ACHN (cell line): Measurements from ENCODE around the gene TCF15.
A peak's percentile ranks its signal among the peaks of the same experiment; 100 is the strongest.
"Not testable (repeated sequence)": the region's sequence is repeated elsewhere in the genome, so short reads cannot be mapped to it uniquely, and the experiment has no call there.

ENCODE experiments used
- DNase-seq: peaks from one replicate; pipeline ENCODE4 v3.0.0-alpha.2; 2015
- in situ Hi-C: cut with HindIII; loops from 2 replicates; pipeline ENCODE4 v1.10.0; 2017; ENCODE audit warnings: low sequenced_read_pairs, low pct_ligation_motif_present, low pct_unique_long_range_greater_than_20kb

TCF15 gene

GRCh38 chr20:644692-645317, 34.7 kb upstream of the TCF15 start:
- in situ Hi-C loops: no loop called here
- DNase-seq: no peak

DNA sequence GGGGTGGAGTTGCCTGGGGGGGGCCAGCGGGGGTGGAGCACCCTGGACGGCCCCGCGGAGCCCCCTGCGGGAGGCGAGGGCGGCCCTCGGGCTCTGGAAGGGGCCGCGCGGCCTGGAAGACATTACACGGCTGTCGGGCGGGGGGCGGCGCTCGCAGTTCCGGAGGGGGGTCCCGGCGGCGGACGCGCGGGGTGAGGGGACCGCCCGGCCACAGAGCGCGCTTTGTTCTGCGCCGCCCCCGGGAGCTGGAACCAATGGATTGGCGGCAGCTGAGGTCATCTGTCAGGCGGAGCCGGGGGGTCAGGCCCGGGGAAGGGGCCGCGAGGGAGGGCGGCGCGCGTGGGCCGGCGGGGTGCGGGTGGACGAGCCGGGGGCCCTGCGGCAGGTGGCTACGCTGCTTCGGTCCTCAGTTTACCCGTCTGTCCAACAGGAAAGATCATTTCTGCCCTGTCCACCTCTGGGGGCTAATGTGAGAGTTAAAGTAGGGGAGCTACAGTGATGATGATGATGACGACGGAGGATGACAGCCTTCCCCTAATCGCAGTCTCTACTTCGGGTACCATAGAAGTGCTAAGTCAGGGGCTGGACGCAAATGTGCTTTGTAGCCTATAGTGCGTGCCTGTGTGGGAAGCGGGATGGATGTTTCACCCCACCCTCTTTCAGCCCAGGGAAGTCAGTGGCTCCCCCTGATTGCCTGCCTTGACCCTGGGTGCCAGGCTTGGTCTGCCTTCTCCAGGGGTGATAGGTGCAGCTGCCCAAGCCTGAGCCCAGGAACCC, 32.5 kb upstream of the TCF15 start:
- in situ Hi-C loops: no loop called here
- DNase-seq: no peak

GRCh38 chr20:642013-642397, 31.9 kb upstream of the TCF15 start:
- not testable (repeated sequence) for DNase-seq

GRCh38 chr20:641516-641875, 31.4 kb upstream of the TCF15 start:
- in situ Hi-C loops: no loop called here
- peak; percentile 37 for DNase-seq

More at GRCh38 chr20:642013-642397, 31.9 kb upstream of the TCF15 start:
- in situ Hi-C loops: not testable (repeated sequence)

DNA sequence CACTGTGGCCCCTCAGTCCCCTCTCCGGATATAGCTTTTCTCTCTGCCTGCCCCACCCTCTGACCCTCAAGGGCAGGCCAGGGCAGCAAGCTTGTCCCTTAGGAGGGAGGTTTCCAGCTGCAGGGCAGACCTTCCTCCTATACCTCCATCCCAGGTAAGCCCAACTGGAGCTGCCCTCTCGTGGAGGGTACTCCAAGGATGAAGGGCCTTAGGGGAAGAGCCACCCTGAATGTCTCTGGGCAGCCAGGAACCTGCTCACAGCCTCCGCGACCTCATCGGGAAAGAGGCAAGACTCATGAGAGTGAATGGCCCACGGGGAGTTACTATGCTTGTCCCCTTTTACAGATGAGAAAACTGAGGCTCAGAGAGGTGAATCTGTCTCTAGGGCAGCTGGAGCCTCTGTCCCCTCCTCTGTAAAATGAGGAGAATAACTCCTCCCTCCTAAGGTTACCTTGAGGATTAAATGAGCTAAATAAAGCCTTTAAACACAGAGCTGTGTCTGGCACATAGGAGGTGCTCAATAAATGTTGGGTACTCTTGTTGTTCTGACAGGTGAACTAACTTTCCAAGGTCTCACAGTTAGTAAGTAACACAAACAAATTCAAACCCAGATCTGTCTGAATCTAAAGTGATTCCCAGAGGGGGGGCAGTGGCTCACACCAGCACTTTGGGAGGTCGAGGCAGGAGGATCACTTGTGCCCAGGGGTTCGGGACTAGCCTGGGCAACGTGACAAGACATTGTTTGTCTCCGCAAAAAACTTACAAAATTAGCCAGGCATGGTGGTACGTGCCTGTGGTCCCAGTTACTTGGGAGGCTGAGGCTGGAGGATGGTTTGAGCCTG, 30.8 kb upstream of the TCF15 start:
- in situ Hi-C loops: no loop called here
- no peak for DNase-seq

GRCh38 chr20:638579-638978, 28.5 kb upstream of the TCF15 start:
- in situ Hi-C loops: no loop called here
- DNase-seq: no peak

DNA sequence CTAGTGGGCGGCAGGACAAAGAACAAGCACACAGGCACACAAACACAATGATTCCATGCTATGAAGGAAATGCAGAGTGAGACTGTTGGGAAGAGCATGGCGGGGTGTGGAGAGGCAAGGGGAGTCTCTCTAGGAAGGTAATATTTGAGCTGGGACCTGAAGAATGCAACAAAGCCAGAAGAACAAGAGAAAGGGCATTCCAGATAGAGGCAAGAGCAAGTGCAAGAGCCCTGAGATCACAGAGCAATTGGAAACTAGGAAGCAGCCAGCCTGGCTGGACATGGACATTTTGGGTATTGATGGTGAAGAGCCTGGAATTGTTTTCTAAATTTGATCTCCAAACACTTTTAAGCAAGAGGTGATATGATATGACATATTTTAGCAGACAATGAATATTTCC, 27.4 kb upstream of the TCF15 start:
- no peak for DNase-seq
- in situ Hi-C loops: no loop called here

DNA sequence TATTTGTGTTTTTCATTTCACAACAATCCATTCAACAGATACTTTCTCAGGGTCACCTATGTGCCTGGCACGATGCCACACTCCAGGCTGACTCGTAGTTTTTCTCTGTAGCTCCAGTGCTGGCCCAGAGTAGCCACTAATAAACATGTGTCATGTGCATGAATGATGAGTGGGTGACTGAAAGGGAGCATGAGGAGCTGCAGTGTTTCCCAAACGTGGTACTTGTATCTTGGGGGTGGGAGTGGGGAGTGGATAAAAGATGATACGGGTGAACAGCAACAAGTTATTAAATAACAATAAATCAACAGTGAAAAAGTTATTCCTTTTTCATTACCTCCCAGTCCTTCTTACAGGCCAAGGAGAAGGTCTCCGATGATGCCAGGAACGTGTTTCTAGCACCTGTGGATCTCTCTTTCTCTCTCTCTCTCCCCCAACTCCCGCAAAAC, 25.8 kb upstream of the TCF15 start:
- DNase-seq: no peak
- in situ Hi-C loops: no loop called here

GRCh38 chr20:635028-635892, 25.2 kb upstream of the TCF15 start:
- DNase-seq: no peak
- in situ Hi-C loops: no loop called here

DNA sequence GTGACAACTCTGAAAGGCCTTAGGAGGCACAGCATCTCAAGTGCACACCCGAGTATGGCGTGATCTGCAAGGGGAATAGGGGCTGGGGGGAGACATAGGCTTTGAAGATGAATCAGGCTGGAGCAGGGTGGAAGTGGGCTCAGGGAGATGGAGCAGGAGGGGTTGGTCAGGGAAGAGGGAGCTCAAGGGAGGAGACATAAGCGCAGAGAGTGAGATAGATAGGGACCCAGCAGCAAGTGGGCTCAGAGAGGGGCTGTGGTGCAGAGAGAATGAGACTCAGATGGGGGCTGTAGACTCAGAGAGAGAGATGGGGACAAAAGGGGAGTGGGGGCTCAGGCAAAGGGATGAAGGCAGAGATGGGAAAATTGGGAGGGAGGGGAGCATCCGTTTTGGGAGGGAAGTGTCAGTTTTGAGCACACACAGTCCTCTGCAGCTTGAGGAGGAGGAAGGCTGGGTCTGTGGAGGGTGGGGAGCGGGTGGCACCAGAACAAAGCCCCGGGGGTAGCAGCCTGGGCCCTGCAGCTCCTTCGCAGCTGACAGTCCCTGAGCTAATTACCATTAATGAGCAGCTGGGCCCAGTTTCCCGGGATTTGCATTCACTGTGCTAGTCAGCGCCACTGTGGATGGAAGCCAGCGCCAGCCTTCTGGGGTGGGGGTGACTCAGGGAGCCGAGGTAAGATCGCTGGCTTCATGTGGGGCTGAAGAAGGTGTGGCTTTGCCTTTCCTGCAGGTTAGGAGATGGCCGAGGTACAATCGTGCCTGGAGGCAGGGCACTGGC, 24.2 kb upstream of the TCF15 start:
- in situ Hi-C loops: no loop called here
- DNase-seq: no peak

DNA sequence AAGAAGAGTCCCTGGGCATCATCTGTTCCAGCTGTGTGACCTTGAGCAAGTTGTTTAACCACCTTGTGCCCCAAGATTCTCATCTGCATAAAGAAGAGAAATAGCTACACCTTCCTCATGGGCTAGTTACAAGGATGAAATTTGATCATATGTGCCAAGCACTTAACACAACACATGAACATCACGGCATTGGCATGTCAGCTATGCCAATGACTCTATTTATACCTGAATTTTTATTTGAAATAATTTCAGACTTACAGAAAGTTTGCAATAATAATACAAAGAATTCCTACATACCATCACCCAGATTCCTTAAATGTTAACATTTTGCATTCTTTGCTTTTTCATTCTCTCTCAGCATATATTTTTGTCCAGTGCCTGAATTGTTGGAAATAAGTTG, 21.0 kb upstream of the TCF15 start:
- in situ Hi-C loops: no loop called here
- DNase-seq: no peak

DNA sequence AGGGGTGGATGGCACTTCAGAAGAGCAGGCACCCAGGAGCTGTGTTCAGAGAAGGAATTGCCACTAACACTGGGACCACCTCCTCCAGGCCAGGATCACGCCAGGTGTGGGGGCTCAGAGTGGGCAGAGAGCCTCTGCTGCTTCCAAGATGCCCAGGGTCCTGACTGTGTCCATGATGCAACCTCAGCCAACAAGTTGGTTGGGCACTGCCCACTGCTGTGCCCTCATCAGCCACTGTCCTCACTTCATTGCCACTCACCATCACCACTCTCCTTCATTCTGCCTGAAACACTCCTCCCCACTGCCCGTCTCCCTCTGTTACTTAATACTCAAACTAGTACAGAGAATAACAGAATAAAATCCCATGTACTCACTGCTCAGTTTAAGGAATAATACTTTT, 16.5 kb upstream of the TCF15 start:
- in situ Hi-C loops: no loop called here

GRCh38 chr20:625360-625932, 15.3 kb upstream of the TCF15 start:
- in situ Hi-C loops: no loop called here
- DNase-seq: no peak

More for the DNA sequence above, 16.5 kb upstream of the TCF15 start:
- no peak for DNase-seq

GRCh38 chr20:623704-624103, 13.6 kb upstream of the TCF15 start:
- in situ Hi-C loops: no loop called here

GRCh38 chr20:623021-623420, 12.9 kb upstream of the TCF15 start:
- no peak for DNase-seq
- in situ Hi-C loops: no loop called here

More at GRCh38 chr20:623704-624103, 13.6 kb upstream of the TCF15 start:
- DNase-seq: no peak

DNA sequence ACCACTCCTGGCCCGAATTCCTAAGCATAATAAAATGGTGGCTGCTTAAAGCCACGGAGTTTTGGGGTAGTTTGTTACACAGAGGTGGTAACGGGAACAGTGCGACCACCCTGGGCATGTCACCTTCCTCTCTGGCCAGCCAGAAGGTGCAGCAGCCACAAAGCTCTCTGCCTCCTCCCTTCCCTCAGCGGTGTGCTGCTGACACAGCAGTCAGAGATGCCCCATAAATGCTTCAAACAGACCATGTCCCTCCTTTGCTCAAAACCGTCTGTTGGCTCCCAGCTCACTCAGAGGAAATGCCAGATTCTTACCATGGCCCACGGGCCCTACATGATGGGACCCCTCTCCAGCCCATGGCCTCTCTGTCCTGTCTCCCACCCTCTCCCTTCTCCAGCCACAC, 12.1 kb upstream of the TCF15 start:
- no peak for DNase-seq
- in situ Hi-C loops: no loop called here

DNA sequence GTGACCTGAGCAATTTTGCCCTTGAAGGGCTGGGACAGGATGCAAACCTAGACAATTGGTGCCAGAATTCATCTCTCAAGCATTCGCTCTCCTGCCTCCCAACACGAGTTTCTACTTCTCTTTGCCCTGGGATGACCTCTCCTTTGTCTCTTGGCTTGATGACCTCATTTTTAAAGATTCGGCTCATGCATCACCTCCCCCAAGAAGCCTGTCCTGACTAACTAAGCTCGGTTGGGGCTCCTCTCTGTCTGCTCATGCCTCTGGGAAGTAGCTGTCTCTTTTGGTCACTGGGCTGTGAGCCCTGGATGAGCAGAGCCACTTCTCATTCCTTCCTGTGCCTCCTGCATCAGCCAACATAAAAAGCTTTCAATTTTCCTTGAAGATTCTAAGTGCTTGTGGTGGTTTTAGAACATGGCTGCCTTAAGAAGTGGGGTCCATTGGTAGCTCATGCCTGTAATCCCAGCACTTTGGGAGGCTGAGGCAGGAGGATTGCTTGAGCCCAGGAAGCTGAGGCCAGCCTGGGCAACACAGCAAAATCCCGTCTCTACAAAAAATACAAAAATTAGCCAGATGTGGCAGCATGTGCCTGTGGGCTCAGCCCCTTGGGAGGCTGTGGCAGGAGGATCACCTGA, 11.1 kb upstream of the TCF15 start:
- no peak for DNase-seq
- in situ Hi-C loops: no loop called here
